Panc1 (cell line): ENCODE measurements around the gene PIP4K2A. TPM values are rescaled to one million over a fixed set of nuclear protein-coding genes. Genes with fewer than 3 reads are reported as not detected.

ENCODE experiments used
- ATAC-seq: fragments of 200-7000 bp; cut with Tn5 transposase; 2 replicates; pipeline ENCODE4 v1.9.1; 2020; ENCODE audit warnings: mild to moderate bottlenecking, moderate library complexity
- BruUV-seq: library from RNA; stranded (reverse); fragments of 400-500 nt; replicated peaks from 2 replicates; lab custom pipeline; 2021; lab: Mats Ljungman, UMichigan
- CTCF ChIA-PET: fragments of 300-600 bp; sonication (Branson Sonifier 250); formaldehyde crosslinking; loops from one replicate; lab custom pipeline; 2022; ENCODE audit warnings: antibody characterized with exemption; lab: Charles Lee
- POLR2A ChIA-PET: fragments of 300-600 bp; sonication (Branson Sonifier 250); formaldehyde crosslinking; loops from one replicate; lab custom pipeline; 2022; ENCODE audit warnings: antibody characterized with exemption; lab: Charles Lee
- DNase-seq: peaks from one replicate; pipeline ENCODE4 v3.0.0-alpha.2; 2010; ENCODE audit warnings: low read depth, low spot score
- H3K27ac ChIP-seq: 2 replicates; pipeline ENCODE4 v1.5.1; 2011; ENCODE audit warnings: mild to moderate bottlenecking, low read length, inconsistent platforms
- H3K27me3 ChIP-seq: fragments of 200-500 bp; sonication (Bioruptor generic); 2 replicates; pipeline ENCODE4 v1.6.0; 2014; ENCODE audit warnings: low read length, inconsistent platforms; ENCODE audit not compliant: control insufficient read depth, insufficient read depth
- H3K36me3 ChIP-seq: fragments of 200-500 bp; sonication (Bioruptor generic); 2 replicates; pipeline ENCODE4 v1.5.1; 2014; ENCODE audit warnings: inconsistent platforms, mild to moderate bottlenecking, low read length, moderate library complexity; ENCODE audit not compliant: control insufficient read depth, insufficient read depth
- H3K4me1 ChIP-seq: 2 replicates; pipeline ENCODE4 v1.5.1; 2011; ENCODE audit warnings: inconsistent platforms, mild to moderate bottlenecking, low read length, moderate library complexity; ENCODE audit not compliant: control insufficient read depth, insufficient read depth
- H3K4me3 ChIP-seq, 2 experiments: 2 replicates each; pipeline ENCODE4 v1.5.1; 2011 to 2012; ENCODE audit warnings: low read depth in 2 of 2, low read length in 2 of 2, mild to moderate bottlenecking in 2 of 2, inconsistent platforms in 1 of 2, moderate library complexity in 1 of 2
- H3K9me3 ChIP-seq: fragments of 200-500 bp; sonication (Bioruptor generic); 2 replicates; pipeline ENCODE4 v1.5.1; 2014; ENCODE audit warnings: low read depth, mild to moderate bottlenecking, inconsistent platforms, low read length, moderate library complexity; ENCODE audit not compliant: control insufficient read depth, insufficient read depth
- POLR2AphosphoS5 ChIP-seq: IDR thresholded peaks from 2 replicates; pipeline ENCODE4 v1.6.1; 2012; ENCODE audit warnings: mild to moderate bottlenecking, low read depth, low read length, moderate library complexity
- SIN3A ChIP-seq: IDR thresholded peaks from 2 replicates; pipeline ENCODE4 v1.6.1; 2012; ENCODE audit warnings: low read depth, mild to moderate bottlenecking, low read length, moderate library complexity, borderline replicate concordance; ENCODE audit not compliant: insufficient read depth
- TCF7L2 ChIP-seq: IDR thresholded peaks from 2 replicates; pipeline ENCODE4 v1.6.1; 2011; ENCODE audit warnings: mild to moderate bottlenecking, low read depth, low read length, inconsistent platforms
- in situ Hi-C: cut with HindIII; loops from 2 replicates; pipeline ENCODE4 v1.10.0; 2016; ENCODE audit warnings: low sequenced_read_pairs, low pct_unique_long_range_greater_than_20kb
- intact Hi-C: fragments of 100-400 bp; cut with micrococcal nuclease; formaldehyde crosslinking; loops from one replicate; pipeline ENCODE4 v1.10.0; 2022; ENCODE audit not compliant: unreplicated experiment
- total RNA-seq: library from RNA; stranded (reverse); gene quantifications from one replicate; pipeline ENCODE4 v1.2.1, GENCODE V29; 2021; ENCODE audit not compliant: unreplicated experiment
- TF ChIP-seq, protein P1 (sequence below), 2 experiments: IDR thresholded peaks; 2 replicates each; pipeline ENCODE4 v1.6.1; 2011 to 2012; ENCODE audit warnings: low read depth in 2 of 2, control low read depth in 1 of 2, low read length in 1 of 2, mild to moderate bottlenecking in 1 of 2, moderate library complexity in 1 of 2; ENCODE audit not compliant: insufficient read depth in 1 of 2
- TF ChIP-seq, protein P2 (sequence below): fragments of 450-650 bp; IDR thresholded peaks from 2 replicates; pipeline ENCODE4 v1.5.1; 2017; ENCODE audit warnings: mild to moderate bottlenecking

Gene PIP4K2A
- total RNA-seq, 1 experiment from 2014 or later = 25.2 TPM

DNA sequence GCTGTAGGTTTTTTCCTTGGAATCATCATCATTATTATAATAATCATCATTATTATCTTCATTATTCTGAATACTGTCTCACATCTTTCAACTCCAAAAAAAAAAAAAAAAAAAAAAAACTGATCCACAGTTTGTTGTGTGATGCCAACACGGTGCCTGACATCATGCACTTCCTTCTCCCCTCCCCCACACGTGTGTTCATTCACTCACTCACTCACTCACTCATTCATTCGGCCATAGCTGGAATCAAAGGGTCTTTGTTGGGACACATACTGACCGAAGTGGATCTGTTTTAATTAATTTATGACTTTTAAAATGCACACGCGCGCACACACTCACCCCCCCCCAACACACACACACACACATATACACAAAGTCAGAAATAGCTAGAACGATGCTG, 177.8 kb downstream of the PIP4K2A start:
- intact Hi-C loops = no loop called here
- CTCF ChIA-PET = interaction anchor here (0.8 kb wide), 1 partner anchor 12 kb away, joined by 10 read pairs; no protein-coding TSS in a partner anchor

DNA sequence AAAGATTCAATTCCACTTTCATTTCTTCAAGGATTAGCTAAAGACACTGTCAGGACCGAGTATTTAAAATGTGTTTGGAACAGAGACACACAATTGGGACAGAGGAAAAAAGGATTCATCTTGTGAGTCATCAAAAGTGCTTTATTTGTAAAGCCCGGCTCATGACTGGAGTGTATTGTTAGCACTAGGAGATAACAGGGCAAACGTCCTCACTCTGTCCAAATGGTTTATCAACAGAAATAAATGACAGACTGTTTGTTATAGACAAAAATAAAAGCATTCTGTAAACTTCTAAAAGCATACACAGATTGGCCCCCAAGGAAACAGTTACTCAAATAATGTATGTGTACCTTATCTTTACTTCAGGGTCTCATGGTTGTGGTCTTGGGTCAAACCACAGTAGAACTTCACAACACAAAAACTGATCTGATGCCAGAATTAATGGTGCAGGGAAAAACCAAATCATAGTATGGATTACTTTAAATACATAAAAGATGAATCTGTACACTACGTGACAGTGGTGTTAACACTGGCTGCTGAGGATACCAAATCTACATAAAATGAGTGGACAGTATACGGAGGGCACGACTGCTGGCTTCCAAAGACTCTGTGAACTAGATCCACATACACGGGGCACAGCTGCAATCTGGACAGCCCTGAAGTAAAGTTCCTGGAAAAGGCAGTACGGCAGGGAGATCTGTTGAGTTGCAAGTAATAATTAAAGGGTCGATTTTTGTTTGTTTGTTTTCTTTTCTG, 179.4 kb downstream of the PIP4K2A start:
- intact Hi-C loops = no loop called here
- DNase-seq = no peak
- BruUV-seq = no TSS peak

More for the DNA sequence above, 177.8 kb downstream of the PIP4K2A start:
- Histone ChIP-seq H3K27me3 (no peaks in the 10 kb centered on the region), H3K36me3 (no peaks in the 10 kb centered on the region; the same call in 1 of the 2 replicates), H3K27ac (no peak overlapping the region), H3K4me3 (no peak overlapping the region), H3K4me1 (no peaks in the 10 kb centered on the region), H3K9me3 (no peaks in the 10 kb centered on the region)
- TF ChIP-seq, protein P1, sequence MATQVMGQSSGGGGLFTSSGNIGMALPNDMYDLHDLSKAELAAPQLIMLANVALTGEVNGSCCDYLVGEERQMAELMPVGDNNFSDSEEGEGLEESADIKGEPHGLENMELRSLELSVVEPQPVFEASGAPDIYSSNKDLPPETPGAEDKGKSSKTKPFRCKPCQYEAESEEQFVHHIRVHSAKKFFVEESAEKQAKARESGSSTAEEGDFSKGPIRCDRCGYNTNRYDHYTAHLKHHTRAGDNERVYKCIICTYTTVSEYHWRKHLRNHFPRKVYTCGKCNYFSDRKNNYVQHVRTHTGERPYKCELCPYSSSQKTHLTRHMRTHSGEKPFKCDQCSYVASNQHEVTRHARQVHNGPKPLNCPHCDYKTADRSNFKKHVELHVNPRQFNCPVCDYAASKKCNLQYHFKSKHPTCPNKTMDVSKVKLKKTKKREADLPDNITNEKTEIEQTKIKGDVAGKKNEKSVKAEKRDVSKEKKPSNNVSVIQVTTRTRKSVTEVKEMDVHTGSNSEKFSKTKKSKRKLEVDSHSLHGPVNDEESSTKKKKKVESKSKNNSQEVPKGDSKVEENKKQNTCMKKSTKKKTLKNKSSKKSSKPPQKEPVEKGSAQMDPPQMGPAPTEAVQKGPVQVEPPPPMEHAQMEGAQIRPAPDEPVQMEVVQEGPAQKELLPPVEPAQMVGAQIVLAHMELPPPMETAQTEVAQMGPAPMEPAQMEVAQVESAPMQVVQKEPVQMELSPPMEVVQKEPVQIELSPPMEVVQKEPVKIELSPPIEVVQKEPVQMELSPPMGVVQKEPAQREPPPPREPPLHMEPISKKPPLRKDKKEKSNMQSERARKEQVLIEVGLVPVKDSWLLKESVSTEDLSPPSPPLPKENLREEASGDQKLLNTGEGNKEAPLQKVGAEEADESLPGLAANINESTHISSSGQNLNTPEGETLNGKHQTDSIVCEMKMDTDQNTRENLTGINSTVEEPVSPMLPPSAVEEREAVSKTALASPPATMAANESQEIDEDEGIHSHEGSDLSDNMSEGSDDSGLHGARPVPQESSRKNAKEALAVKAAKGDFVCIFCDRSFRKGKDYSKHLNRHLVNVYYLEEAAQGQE (IDR thresholded peaks at IDR 0.05; ENCODE audit: insufficient read depth in 1 of 2, low read depth in 2 of 2, low read length in 1 of 2) = no peak
- TF ChIP-seq TCF7L2 (no peak), POLR2AphosphoS5 (no peak), SIN3A (no peak)
- TF ChIP-seq, protein P2, sequence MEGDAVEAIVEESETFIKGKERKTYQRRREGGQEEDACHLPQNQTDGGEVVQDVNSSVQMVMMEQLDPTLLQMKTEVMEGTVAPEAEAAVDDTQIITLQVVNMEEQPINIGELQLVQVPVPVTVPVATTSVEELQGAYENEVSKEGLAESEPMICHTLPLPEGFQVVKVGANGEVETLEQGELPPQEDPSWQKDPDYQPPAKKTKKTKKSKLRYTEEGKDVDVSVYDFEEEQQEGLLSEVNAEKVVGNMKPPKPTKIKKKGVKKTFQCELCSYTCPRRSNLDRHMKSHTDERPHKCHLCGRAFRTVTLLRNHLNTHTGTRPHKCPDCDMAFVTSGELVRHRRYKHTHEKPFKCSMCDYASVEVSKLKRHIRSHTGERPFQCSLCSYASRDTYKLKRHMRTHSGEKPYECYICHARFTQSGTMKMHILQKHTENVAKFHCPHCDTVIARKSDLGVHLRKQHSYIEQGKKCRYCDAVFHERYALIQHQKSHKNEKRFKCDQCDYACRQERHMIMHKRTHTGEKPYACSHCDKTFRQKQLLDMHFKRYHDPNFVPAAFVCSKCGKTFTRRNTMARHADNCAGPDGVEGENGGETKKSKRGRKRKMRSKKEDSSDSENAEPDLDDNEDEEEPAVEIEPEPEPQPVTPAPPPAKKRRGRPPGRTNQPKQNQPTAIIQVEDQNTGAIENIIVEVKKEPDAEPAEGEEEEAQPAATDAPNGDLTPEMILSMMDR = no peak
- no peak for DNase-seq
- ATAC-seq = no peak
- no TSS peak for BruUV-seq
- in situ Hi-C loops = no loop called here
- POLR2A ChIA-PET = no interaction called here

DNA sequence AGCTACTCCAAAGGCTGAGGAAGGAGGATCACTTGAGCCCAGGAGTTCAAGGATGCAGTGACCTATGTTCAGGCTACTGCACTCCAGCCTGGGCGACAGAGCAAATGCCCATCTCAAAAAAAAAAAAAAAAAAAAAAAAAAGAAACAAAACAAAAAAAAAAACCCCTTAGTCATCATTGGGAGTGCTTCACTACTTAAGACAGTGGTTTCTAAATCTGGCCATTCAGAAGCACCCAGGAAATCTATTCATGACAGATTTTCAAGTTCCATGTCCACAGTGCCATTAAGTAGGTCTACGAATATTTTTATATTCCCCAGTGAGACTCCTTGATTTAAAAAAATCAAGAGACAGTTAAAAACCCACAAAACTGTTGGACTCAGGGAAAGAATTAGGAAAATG, 182.9 kb downstream of the PIP4K2A start:
- DNase-seq (no peak), ATAC-seq (no peak)
- TF ChIP-seq SIN3A (no peak), TCF7L2 (no peak), POLR2AphosphoS5 (no peak)
- TF ChIP-seq, protein P1 (IDR thresholded peaks at IDR 0.05; ENCODE audit: insufficient read depth in 1 of 2, low read depth in 2 of 2, low read length in 1 of 2) = no peak
- intact Hi-C loops (no loop called here), in situ Hi-C loops (no loop called here)
- H3K4me1 ChIP-seq = no peaks in the 10 kb centered on the region
- no TSS peak for BruUV-seq
- ChIA-PET CTCF (no interaction called here), POLR2A (no interaction called here)
- H3K27me3 ChIP-seq = no peaks in the 10 kb centered on the region
- H3K27ac ChIP-seq = no peak overlapping the region
- H3K9me3 ChIP-seq = no peaks in the 10 kb centered on the region
- H3K4me3 ChIP-seq = no peak overlapping the region
- H3K36me3 ChIP-seq = no peaks in the 10 kb centered on the region

More for the DNA sequence above, 179.4 kb downstream of the PIP4K2A start:
- Histone ChIP-seq H3K36me3 (no peaks in the 10 kb centered on the region), H3K27ac (no peak overlapping the region), H3K27me3 (no peaks in the 10 kb centered on the region), H3K4me1 (no peaks in the 10 kb centered on the region), H3K4me3 (no peak overlapping the region), H3K9me3 (no peaks in the 10 kb centered on the region)
- in situ Hi-C loops = no loop called here
- ChIA-PET CTCF (no interaction called here), POLR2A (no interaction called here)
- no peak for ATAC-seq
- no peak for TF ChIP-seq POLR2AphosphoS5
